HG03196 (cell line): Measurements from ENCODE around the gene ZBTB12.
"Not testable (repeated sequence)": the region's sequence is repeated elsewhere in the genome, so short reads cannot be mapped to it uniquely, and the experiment has no call there.

Source experiments
- ATAC-seq: cut with Tn5 transposase; IDR thresholded peaks from one replicate; pipeline ENCODE4 v1.9.1; 2021; ENCODE audit not compliant: unreplicated experiment

The ZBTB12 gene

GRCh38 chr6:31922942-31923341, 21.1 kb upstream of the ZBTB12 start:
- no peak for ATAC-seq

GRCh38 chr6:31920811-31921210, 18.9 kb upstream of the ZBTB12 start:
- no peak for ATAC-seq

- no peak for ATAC-seq
Measured at GRCh38 chr6:31919624-31920303, 17.9 kb upstream of the ZBTB12 start.

- no peak for ATAC-seq
Measured at GRCh38 chr6:31918069-31918720, 16.3 kb upstream of the ZBTB12 start.

- ATAC-seq: no peak
Measured at GRCh38 chr6:31915756-31916155, 13.9 kb upstream of the ZBTB12 start.

GRCh38 chr6:31915351-31915750, 13.5 kb upstream of the ZBTB12 start:
- ATAC-seq: no peak

- no peak for ATAC-seq
Measured at GRCh38 chr6:31911826-31912585, 10.1 kb upstream of the ZBTB12 start.

DNA sequence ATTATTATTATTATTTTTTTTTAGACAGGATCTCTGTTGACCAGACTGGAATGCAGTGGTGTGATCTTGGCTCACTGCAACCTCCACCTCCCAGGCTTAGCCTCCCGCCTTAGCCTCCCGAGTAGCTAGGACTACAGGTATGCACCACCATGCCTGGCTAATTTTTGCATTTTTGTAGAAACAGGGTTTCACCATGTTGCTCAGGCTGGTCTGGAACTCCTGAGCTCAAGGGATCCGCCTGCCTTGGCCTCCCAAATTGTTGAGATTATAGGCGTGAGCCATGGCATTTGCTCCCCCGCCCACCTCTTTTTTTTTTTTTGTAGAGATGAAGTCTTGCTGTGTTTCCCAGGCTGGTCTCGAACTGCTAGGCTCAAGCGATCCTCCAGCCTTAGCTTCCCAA, 7.4 kb upstream of the ZBTB12 start:
- not testable (repeated sequence) for ATAC-seq

GRCh38 chr6:31908791-31909190, 6.9 kb upstream of the ZBTB12 start:
- ATAC-seq: peak; percentile 68

- not testable (repeated sequence) for ATAC-seq
Measured at GRCh38 chr6:31908255-31908654, 6.4 kb upstream of the ZBTB12 start.

GRCh38 chr6:31907158-31907813, 5.4 kb upstream of the ZBTB12 start:
- no peak for ATAC-seq

DNA sequence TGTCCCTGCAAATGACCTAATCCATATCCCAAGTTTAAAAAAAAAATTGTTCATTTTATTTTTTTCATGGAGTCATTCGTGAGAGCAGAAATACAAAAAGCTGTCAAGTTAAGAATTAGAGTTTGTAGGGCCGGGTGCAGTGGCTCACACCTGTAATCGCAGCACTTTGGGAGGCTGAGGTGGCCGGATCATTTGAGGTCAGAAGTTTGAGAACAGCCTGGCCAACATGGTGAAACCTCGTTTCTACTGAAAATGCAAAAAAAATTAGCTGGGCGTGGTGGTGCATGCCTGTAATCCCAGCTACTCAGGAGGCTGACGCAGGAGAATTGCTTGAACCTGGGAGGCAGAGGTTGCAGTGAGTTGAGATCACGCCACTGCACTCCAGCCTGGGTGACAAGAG, 4.8 kb upstream of the ZBTB12 start:
- ATAC-seq: not testable (repeated sequence)

GRCh38 chr6:31906122-31906521, 4.2 kb upstream of the ZBTB12 start:
- ATAC-seq: no peak

DNA sequence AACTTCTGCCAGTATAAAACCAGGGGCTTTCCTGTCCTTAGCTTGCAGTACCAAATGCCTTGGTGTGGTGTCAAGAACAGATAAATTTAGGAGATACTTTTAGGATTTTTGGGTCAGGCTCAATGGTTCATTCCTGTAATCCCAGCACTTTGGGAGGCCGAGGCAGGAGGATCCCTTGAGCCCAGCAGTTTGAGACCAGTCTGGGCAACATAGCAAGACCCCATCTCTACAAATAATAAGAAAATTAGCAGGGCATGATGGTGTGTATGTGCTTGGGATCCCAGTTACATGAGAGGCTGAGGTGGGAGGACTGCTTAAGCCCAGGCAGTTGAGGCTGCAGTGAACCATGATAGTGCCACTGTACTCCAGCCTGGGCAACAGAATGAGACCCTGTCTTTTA, 3.2 kb upstream of the ZBTB12 start:
- no peak for ATAC-seq

GRCh38 chr6:31903957-31904356, 2.1 kb upstream of the ZBTB12 start:
- no peak for ATAC-seq

DNA sequence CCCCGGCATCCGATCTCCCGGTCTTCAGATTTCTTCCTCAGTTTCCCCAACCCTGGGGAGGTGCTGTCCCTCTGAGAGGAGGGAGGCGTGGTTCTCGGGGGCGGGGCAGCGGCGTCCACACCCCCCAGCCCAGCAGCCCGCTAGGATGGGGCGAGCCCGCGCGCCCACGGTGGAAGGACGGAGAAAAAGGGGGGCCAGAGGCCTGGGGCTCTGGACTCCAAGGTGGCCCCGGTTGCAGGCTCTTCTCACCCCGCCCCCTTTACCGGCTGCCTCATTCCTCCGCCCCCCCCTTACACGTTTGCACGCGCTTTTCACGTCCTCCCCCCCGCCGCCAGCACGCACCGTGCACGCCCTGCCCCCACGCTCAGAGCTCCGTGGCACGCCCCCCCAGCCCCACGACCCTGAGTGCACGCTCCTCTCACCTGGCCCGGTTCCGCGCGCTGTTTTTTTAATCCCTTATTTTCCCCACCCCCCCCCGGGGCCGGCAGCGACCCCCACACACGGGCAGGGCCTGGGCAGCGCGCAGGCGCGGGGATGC, 402 bp downstream of the ZBTB12 start:
- ATAC-seq: no peak

- no peak for ATAC-seq
Measured at GRCh38 chr6:31900917-31901414, 920 bp downstream of the ZBTB12 start.

DNA sequence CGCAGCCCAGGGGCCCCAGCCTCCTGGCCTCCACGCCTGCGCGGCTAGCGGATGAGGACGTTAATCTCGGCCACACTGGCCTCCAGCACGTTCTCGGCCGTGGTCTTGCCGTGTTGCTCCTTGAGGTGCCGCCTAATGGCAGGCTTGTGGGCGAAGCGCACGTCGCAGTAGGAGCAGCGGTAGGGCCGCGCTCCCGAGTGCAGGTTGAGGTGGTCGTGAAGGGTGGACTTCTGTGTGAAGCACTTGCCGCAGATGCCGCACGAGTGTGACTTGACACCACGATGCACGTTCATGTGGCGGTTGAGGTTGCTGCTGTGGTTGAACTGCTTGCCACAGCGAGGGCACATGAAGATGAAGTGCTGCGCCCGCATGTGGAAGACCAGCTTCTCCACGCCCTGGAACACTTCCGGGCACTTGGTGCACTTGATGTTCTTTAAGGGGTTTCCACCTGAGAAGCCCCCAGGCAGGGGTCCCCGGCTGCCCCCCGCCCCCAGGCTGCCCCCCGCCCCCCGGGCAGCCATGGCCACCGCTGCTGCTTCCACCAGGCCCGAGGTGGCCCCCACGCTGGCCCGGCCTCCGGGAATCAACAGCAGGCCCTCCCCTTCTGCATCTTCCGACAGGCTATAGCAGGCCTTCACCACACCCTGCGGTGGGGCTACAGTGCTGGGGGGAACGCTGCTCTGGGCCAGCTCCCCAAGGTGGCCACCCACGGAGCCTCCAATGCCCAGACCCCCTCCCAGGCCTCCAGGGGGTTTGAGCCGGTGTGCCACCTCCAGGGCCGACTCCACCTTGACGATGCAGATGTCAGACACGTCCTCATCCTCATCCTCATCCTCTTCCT, 1.8 kb downstream of the ZBTB12 start:
- no peak for ATAC-seq

DNA sequence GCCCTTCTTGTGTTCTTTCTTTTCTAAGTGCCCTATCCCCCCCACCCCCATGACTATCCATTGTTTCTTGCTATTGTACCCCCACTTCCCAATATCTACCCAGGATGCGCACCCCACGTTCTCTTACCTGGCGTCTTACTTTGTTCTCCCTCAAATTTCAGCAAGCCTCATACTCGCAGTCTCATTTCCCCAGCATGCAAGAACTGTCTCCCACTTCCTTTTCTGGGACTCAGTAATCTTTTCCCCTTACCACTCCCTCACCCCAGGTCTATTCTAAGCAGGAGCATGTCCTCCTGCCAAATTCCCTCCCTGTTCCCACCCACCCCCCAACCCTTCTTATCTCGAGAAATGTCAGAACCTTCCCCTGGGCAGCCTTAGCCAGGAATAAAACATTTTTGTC, 2.7 kb downstream of the ZBTB12 start:
- no peak for ATAC-seq

DNA sequence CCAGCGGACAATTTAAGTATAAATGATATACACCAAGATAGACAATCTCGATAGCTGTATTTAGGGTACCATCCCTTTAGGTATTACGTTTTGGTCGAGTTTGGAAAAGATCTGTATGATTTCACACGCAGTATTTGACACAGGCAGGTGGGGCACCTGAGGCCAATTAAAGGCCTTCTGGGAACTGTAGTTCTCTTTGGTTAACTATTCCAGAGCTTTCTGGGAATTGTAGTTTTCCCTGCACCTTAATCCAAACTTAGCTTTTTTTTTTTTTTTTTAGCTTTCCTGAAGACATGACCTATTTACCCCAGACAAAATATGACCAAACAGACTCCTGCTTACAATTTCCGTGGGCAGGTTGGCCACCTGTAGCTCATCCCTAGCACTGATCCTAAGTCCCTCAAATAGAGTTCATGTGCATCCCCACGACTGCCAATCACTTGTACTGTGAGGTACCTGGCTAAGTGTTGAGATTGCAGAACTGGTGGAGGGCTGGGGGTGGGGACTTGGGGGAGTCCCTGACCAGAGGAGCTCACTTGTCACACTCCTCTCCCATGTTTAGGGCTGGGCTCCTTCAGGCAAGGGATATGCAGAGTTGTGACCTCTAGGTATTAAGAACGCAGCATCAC, 3.4 kb downstream of the ZBTB12 start:
- no peak for ATAC-seq
